K562 (cell line): ENCODE measurements around the gene ZDHHC5. TPM values are rescaled to one million over a fixed set of nuclear protein-coding genes. Genes with fewer than 3 reads are reported as not detected.

Source experiments
- CHD1 ChIP-seq: fragments of 200-600 bp; sonication (generic); IDR thresholded peaks from one replicate; pipeline ENCODE4 v1.6.1; 2012; ENCODE audit warnings: mild to moderate bottlenecking, moderate library complexity, low read length, inconsistent platforms
- DIDO1 ChIP-seq: fragments of 450-650 bp; IDR thresholded peaks from 2 replicates; pipeline ENCODE4 v1.6.1; 2016; ENCODE audit warnings: low read depth, missing biosample characterization, missing genetic modification characterization
- FOS ChIP-seq: IDR thresholded peaks from 3 replicates; pipeline ENCODE4 v1.6.1; 2011; ENCODE audit not compliant: insufficient read length; ENCODE audit errors: extremely low read depth
- HLTF ChIP-seq: fragments of 450-650 bp; IDR thresholded peaks from 2 replicates; pipeline ENCODE4 v1.6.1; 2016
- HNRNPLL ChIP-seq: fragments of 200-400 bp; formaldehyde crosslinking; IDR thresholded peaks from 2 replicates; pipeline ENCODE4 v1.6.1; 2017; ENCODE audit warnings: low read length, low read depth, mild to moderate bottlenecking; ENCODE audit not compliant: poor library complexity, severe bottlenecking
- NCOA1 ChIP-seq: fragments of 450-650 bp; IDR thresholded peaks from 2 replicates; pipeline ENCODE4 v1.6.1; 2016; ENCODE audit warnings: low read depth
- PCBP1 ChIP-seq: fragments of 200-400 bp; formaldehyde crosslinking; IDR thresholded peaks from 2 replicates; pipeline ENCODE4 v1.6.1; 2018; ENCODE audit warnings: mild to moderate bottlenecking, low read depth, low read length; ENCODE audit not compliant: poor library complexity, severe bottlenecking
- ZNF274 ChIP-seq: IDR thresholded peaks from 2 replicates; pipeline ENCODE4 v1.6.1; 2011; ENCODE audit warnings: low read depth, mild to moderate bottlenecking, low read length, moderate library complexity, borderline replicate concordance
- polyA plus RNA-seq, 8 experiments: library from polyadenylated mRNA; depleted of rRNA in 4 of 8; stranded (reverse) in 5 of 8; unstranded in 3 of 8; fragments of >200 nt; fragmentation: Nextera tagmentation in 2 of 8; fragmentation: Illumina TruSeq in 1 of 8; extraction: Ambion mirVana in 2 of 8; extraction: Trizol in 1 of 8; gene quantifications; 2 replicates each; pipeline versions ENCODE4 v1.2.1 to v1.2.3, GENCODE V29; 2011 to 2014; ENCODE audit warnings: inconsistent platforms in 1 of 8, missing spikeins in 1 of 8
- total RNA-seq, 7 experiments: library from RNA; depleted of rRNA in 6 of 7; stranded (reverse); fragments of >200 nt in 6 of 7; fragmentation: Illumina TruSeq in 2 of 7; extraction: Trizol in 2 of 7; gene quantifications; 2 replicates each; pipeline versions ENCODE4 v1.2.1 to v1.2.3, GENCODE V29; 2011 to 2021; ENCODE audit warnings: low replicate concordance in 1 of 7
- TF ChIP-seq, protein P1 (sequence below): fragments of 250-450 bp; sonication (Bioruptor Pico); IDR thresholded peaks from 2 replicates; pipeline ENCODE4 v1.8.0; 2021; ENCODE audit warnings: borderline replicate concordance, mild to moderate bottlenecking, moderate library complexity; ENCODE audit not compliant: poor library complexity, severe bottlenecking
- TF ChIP-seq, protein P2 (sequence below): sonication (generic); formaldehyde crosslinking; IDR thresholded peaks from 2 replicates; pipeline ENCODE4 v1.8.0; 2022; ENCODE audit warnings: mild to moderate bottlenecking, missing genetic modification reagents
- TF ChIP-seq, protein P3 (sequence below), 3 experiments: IDR thresholded peaks in 2 of 3; conservative IDR thresholded peaks in 1 of 3; 2 replicates each; pipeline ENCODE4 v1.5.1; 2011 to 2012; ENCODE audit warnings: low read length in 3 of 3, mild to moderate bottlenecking in 3 of 3, control low read depth in 2 of 3, improper control_type of control experiment in 1 of 3, inconsistent platforms in 1 of 3, low read depth in 1 of 3, mixed read lengths in 1 of 3, moderate library complexity in 1 of 3; ENCODE audit not compliant: insufficient read depth in 2 of 3
- TF ChIP-seq, protein P4 (sequence below): fragments of 250-450 bp; sonication (Bioruptor Pico); IDR thresholded peaks from 2 replicates; pipeline ENCODE4 v1.6.1; 2021; ENCODE audit warnings: mild to moderate bottlenecking
- TF ChIP-seq, protein P5 (sequence below): sonication (generic); formaldehyde crosslinking; IDR thresholded peaks from 2 replicates; pipeline ENCODE4 v1.8.0; 2023; ENCODE audit warnings: mild to moderate bottlenecking, missing genetic modification reagents
- TF ChIP-seq, protein P6 (sequence below): fragments of 250-450 bp; sonication (Bioruptor Pico); IDR thresholded peaks from 2 replicates; pipeline ENCODE4 v1.8.0; 2022; ENCODE audit warnings: moderate library complexity, mild to moderate bottlenecking, inconsistent platforms
- TF ChIP-seq, protein P7 (sequence below): sonication (generic); formaldehyde crosslinking; IDR thresholded peaks from 2 replicates; pipeline ENCODE4 v1.9.0; 2022; ENCODE audit warnings: mild to moderate bottlenecking, missing genetic modification reagents

ZDHHC5 gene
- total and polyA plus RNA-seq, 9 of the 15 experiments (the other 6 are each of a cell fraction or from before 2014, with no cell fraction given), result 3.8 to 64.2 (median 35.9) TPM

DNA sequence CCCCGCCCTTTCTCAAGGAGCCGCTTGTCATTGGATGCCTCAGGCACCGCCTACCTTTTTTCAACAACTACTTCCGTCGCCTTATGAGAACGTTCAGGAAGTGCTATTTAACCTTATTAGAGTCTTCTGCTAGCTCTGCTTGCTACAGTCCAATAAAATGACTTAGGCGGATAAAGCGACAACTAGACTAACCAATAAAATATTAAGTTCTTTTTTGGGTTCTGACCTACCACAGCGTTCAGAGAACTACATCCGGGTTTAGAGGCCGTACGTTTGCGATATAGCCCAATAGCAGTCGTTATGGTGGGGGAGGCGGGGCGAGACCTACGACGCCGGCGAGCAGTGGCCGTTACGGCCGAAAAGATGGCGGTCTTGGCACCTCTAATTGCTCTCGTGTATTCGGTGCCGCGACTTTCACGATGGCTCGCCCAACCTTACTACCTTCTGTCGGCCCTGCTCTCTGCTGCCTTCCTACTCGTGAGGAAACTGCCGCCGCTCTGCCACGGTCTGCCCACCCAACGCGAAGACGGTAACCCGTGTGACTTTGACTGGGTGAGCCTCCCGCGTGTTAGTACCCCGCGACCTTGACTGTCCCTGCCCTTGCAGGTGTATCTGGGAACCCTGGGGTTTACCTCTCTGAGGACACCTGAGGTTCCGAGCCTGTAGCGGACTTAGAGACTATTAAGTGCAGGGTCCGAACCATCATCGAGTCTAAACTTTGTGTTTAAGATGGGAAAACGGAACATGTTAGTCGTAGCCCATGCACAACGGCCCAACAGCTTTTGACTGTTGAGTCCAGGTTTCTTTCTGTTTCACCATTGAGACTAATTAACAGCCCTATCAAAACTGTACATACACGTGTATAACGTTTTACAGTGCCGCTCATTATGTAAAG, 44.6 kb downstream of the ZDHHC5 start, which contains the start of gene TMX2 (continued):
- TF ChIP-seq, protein P1, sequence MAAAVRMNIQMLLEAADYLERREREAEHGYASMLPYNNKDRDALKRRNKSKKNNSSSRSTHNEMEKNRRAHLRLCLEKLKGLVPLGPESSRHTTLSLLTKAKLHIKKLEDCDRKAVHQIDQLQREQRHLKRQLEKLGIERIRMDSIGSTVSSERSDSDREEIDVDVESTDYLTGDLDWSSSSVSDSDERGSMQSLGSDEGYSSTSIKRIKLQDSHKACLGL (CRISPR knock-in tag), result no peak
- TF ChIP-seq, protein P2, sequence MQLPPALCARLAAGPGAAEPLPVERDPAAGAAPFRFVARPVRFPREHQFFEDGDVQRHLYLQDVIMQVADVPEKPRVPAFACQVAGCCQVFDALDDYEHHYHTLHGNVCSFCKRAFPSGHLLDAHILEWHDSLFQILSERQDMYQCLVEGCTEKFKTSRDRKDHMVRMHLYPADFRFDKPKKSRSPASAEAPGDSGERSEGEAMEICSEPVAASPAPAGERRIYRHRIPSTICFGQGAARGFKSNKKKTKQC (CRISPR knock-in tag), result peak; percentile 71; the same call in 1 of the 2 replicates
- TF ChIP-seq HLTF, result no peak
- TF ChIP-seq, protein P3, sequence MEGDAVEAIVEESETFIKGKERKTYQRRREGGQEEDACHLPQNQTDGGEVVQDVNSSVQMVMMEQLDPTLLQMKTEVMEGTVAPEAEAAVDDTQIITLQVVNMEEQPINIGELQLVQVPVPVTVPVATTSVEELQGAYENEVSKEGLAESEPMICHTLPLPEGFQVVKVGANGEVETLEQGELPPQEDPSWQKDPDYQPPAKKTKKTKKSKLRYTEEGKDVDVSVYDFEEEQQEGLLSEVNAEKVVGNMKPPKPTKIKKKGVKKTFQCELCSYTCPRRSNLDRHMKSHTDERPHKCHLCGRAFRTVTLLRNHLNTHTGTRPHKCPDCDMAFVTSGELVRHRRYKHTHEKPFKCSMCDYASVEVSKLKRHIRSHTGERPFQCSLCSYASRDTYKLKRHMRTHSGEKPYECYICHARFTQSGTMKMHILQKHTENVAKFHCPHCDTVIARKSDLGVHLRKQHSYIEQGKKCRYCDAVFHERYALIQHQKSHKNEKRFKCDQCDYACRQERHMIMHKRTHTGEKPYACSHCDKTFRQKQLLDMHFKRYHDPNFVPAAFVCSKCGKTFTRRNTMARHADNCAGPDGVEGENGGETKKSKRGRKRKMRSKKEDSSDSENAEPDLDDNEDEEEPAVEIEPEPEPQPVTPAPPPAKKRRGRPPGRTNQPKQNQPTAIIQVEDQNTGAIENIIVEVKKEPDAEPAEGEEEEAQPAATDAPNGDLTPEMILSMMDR (IDR thresholded peaks at IDR 0.05 in 2 of 3, conservative IDR thresholded peaks at IDR 0.05 in 1 of 3; ENCODE audit: insufficient read depth in 2 of 3, low read depth in 1 of 3, low read length in 3 of 3), result no peak
- TF ChIP-seq, protein P4, sequence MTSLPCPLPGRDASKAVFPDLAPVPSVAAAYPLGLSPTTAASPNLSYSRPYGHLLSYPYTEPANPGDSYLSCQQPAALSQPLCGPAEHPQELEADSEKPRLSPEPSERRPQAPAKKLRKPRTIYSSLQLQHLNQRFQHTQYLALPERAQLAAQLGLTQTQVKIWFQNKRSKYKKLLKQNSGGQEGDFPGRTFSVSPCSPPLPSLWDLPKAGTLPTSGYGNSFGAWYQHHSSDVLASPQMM (CRISPR knock-in tag), result no peak
- TF ChIP-seq HNRNPLL, result peak; percentile 40
- TF ChIP-seq CHD1, result no peak
- TF ChIP-seq, protein P5, sequence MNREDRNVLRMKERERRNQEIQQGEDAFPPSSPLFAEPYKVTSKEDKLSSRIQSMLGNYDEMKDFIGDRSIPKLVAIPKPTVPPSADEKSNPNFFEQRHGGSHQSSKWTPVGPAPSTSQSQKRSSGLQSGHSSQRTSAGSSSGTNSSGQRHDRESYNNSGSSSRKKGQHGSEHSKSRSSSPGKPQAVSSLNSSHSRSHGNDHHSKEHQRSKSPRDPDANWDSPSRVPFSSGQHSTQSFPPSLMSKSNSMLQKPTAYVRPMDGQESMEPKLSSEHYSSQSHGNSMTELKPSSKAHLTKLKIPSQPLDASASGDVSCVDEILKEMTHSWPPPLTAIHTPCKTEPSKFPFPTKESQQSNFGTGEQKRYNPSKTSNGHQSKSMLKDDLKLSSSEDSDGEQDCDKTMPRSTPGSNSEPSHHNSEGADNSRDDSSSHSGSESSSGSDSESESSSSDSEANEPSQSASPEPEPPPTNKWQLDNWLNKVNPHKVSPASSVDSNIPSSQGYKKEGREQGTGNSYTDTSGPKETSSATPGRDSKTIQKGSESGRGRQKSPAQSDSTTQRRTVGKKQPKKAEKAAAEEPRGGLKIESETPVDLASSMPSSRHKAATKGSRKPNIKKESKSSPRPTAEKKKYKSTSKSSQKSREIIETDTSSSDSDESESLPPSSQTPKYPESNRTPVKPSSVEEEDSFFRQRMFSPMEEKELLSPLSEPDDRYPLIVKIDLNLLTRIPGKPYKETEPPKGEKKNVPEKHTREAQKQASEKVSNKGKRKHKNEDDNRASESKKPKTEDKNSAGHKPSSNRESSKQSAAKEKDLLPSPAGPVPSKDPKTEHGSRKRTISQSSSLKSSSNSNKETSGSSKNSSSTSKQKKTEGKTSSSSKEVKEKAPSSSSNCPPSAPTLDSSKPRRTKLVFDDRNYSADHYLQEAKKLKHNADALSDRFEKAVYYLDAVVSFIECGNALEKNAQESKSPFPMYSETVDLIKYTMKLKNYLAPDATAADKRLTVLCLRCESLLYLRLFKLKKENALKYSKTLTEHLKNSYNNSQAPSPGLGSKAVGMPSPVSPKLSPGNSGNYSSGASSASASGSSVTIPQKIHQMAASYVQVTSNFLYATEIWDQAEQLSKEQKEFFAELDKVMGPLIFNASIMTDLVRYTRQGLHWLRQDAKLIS (CRISPR knock-in tag), result no peak
- TF ChIP-seq, protein P6, sequence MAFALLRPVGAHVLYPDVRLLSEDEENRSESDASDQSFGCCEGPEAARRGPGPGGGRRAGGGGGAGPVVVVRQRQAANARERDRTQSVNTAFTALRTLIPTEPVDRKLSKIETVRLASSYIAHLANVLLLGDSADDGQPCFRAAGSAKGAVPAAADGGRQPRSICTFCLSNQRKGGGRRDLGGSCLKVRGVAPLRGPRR (CRISPR knock-in tag), result no peak
- no peak for TF ChIP-seq NCOA1
- TF ChIP-seq, protein P7, sequence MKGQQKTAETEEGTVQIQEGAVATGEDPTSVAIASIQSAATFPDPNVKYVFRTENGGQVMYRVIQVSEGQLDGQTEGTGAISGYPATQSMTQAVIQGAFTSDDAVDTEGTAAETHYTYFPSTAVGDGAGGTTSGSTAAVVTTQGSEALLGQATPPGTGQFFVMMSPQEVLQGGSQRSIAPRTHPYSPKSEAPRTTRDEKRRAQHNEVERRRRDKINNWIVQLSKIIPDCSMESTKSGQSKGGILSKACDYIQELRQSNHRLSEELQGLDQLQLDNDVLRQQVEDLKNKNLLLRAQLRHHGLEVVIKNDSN (CRISPR knock-in tag), result 0 out of 2 replicates have a peak, but pooled peaks have one; percentile 27
- TF ChIP-seq FOS, result peak; percentile 92
- peak; percentile 42; the same call in 1 of the 2 replicates for TF ChIP-seq DIDO1
- no peak for TF ChIP-seq ZNF274
- no peak for TF ChIP-seq PCBP1
